ENCODE results near the gene RSL24D1. TPM values are rescaled to one million over a fixed set of nuclear protein-coding genes. Genes with fewer than 3 reads are reported as not detected.
A peak's percentile ranks its signal among the peaks of the same experiment; 100 is the strongest.

Gene RSL24D1
- total and polyA plus RNA-seq, 2 of the 4 experiments (the other 2 are of a cell fraction) = 36.5 to 36.7 TPM

GRCh38 chr15:55168350-55168974 lies 28.3 kb downstream of the RSL24D1 start:
- CTCF ChIA-PET = interaction anchor here (0.5 to 1.3 kb wide), 5 partner anchors 8 to 52 kb away, joined by 3 to 5 read pairs (median 4); no protein-coding TSS in a partner anchor
- intact Hi-C loops (cut with micrococcal nuclease) = loop anchor here (1.0 to 10.0 kb wide), 2 partner anchors 1094 to 1205 kb away; no protein-coding TSS in a partner anchor
- Histone ChIP-seq H2BK15ac (ENCODE audit: low read depth, low read length) (no peak overlapping the region), H2BK120ac (ENCODE audit: low read depth, low read length) (no peak overlapping the region), H3K4me1 (ENCODE audit: control insufficient read depth, insufficient read depth, low read length) (no peaks in the 10 kb centered on the region), H3K36me3 (ENCODE audit: control insufficient read depth, insufficient read depth, low read length) (no peaks in the 10 kb centered on the region), H2AK9ac (replicated peaks; ENCODE audit: low read depth, low read length, poor library complexity) (peak overlapping the region; percentile 7), H2AK5ac (ENCODE audit: low read depth, low read length) (no peak overlapping the region), H3K9me1 (ENCODE audit: insufficient read depth, low read length) (no peaks in the 10 kb centered on the region), H2BK20ac (ENCODE audit: low read depth, low read length) (no peak overlapping the region), H3K9ac (ENCODE audit: low read depth, low read length) (no peak overlapping the region), H4K8ac (ENCODE audit: low read depth in 2 of 2, low read length in 2 of 2) (no peak overlapping the region), H4K91ac (ENCODE audit: insufficient read depth, low read depth, low read length) (no peak overlapping the region), H3K27ac (ENCODE audit: insufficient read depth, low read length) (no peak overlapping the region), H3K4me2 (ENCODE audit: low read depth, low read length) (no peak overlapping the region), H3K23ac (ENCODE audit: low read depth, low read length) (no peak overlapping the region), H4K5ac (ENCODE audit: low read depth, low read length) (no peak overlapping the region), H3K9me3 (ENCODE audit: control insufficient read depth, insufficient read depth, low read length) (no peaks in the 10 kb centered on the region), H3K27me3 (ENCODE audit: control insufficient read depth, insufficient read depth, low read length) (no peaks in the 10 kb centered on the region), H2BK5ac (ENCODE audit: low read depth, low read length, poor library complexity, severe bottlenecking) (no peak overlapping the region), H3K14ac (replicated peaks; ENCODE audit: low read depth, low read length) (no peak overlapping the region), H2AFZ (replicated peaks; ENCODE audit: low read length, poor library complexity) (no peak overlapping the region), H3K79me1 (ENCODE audit: low read depth in 1 of 2, low read length in 2 of 2) (no peaks in the 10 kb centered on the region), H3K4me3 (ENCODE audit: insufficient read depth, low read depth, low read length) (no peak overlapping the region), H3K4ac (ENCODE audit: low read depth, low read length) (no peak overlapping the region), H3K56ac (ENCODE audit: extremely low read depth, insufficient read depth, low read length) (no peak overlapping the region), H3K18ac (ENCODE audit: low read depth, low read length) (no peak overlapping the region), H4K20me1 (ENCODE audit: insufficient read depth, low read length) (no peaks in the 10 kb centered on the region)
- BruUV-seq (replicated peaks) = no TSS peak
- TF ChIP-seq RCOR1 (IDR thresholded peaks at IDR 0.05; ENCODE audit: insufficient replicate concordance, low read length) = no peak
- no peak for TF ChIP-seq RFX5 (IDR thresholded peaks at IDR 0.05; ENCODE audit: low read depth, low read length)
- TF ChIP-seq FOS (IDR thresholded peaks at IDR 0.05; ENCODE audit: low read depth, low read length) = no peak
- TF ChIP-seq MXI1 (IDR thresholded peaks at IDR 0.05; ENCODE audit: borderline replicate concordance, low read depth, low read length) = no peak
- TF ChIP-seq SMC3 (IDR thresholded peaks at IDR 0.05; ENCODE audit: low read depth, low read length) = peak; percentile 47
- TF ChIP-seq POLR2A (IDR thresholded peaks at IDR 0.05; ENCODE audit: low read depth, low read length) = no peak
- TF ChIP-seq, protein P1, sequence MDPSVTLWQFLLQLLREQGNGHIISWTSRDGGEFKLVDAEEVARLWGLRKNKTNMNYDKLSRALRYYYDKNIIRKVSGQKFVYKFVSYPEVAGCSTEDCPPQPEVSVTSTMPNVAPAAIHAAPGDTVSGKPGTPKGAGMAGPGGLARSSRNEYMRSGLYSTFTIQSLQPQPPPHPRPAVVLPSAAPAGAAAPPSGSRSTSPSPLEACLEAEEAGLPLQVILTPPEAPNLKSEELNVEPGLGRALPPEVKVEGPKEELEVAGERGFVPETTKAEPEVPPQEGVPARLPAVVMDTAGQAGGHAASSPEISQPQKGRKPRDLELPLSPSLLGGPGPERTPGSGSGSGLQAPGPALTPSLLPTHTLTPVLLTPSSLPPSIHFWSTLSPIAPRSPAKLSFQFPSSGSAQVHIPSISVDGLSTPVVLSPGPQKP (IDR thresholded peaks at IDR 0.05; ENCODE audit: borderline replicate concordance, low read depth, low read length) = no peak
- TF ChIP-seq, protein P2, sequence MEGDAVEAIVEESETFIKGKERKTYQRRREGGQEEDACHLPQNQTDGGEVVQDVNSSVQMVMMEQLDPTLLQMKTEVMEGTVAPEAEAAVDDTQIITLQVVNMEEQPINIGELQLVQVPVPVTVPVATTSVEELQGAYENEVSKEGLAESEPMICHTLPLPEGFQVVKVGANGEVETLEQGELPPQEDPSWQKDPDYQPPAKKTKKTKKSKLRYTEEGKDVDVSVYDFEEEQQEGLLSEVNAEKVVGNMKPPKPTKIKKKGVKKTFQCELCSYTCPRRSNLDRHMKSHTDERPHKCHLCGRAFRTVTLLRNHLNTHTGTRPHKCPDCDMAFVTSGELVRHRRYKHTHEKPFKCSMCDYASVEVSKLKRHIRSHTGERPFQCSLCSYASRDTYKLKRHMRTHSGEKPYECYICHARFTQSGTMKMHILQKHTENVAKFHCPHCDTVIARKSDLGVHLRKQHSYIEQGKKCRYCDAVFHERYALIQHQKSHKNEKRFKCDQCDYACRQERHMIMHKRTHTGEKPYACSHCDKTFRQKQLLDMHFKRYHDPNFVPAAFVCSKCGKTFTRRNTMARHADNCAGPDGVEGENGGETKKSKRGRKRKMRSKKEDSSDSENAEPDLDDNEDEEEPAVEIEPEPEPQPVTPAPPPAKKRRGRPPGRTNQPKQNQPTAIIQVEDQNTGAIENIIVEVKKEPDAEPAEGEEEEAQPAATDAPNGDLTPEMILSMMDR (conservative IDR thresholded peaks at IDR 0.05; ENCODE audit: low read depth, low read length) = peak; percentile 70
- TF ChIP-seq CHD1 (IDR thresholded peaks at IDR 0.05; ENCODE audit: low read depth, low read length) = no peak
- TF ChIP-seq MAZ (IDR thresholded peaks at IDR 0.05; ENCODE audit: borderline replicate concordance, low read depth, low read length) = no peak
- no peak for TF ChIP-seq CEBPB (IDR thresholded peaks at IDR 0.05; ENCODE audit: low read depth, low read length)
- TF ChIP-seq NFE2L2 (IDR thresholded peaks at IDR 0.05; ENCODE audit: low read depth, low read length) = no peak
- TF ChIP-seq MAFK (IDR thresholded peaks at IDR 0.05; ENCODE audit: low read depth, low read length) = no peak
- TF ChIP-seq USF2 (IDR thresholded peaks at IDR 0.05; ENCODE audit: low read depth, low read length) = no peak
- no peak for TF ChIP-seq BHLHE40 (IDR thresholded peaks at IDR 0.05; ENCODE audit: low read depth, low read length)
- peak; percentile 49 for TF ChIP-seq RAD21 (IDR thresholded peaks at IDR 0.05; ENCODE audit: low read length)
- dilution Hi-C loops (cut with HindIII; ENCODE audit: low sequenced_read_pairs, unreplicated experiment) = no loop called here
- POLR2A ChIA-PET (ENCODE audit: unreplicated experiment) = no interaction called here
- WGBS, 2 experiments (ENCODE audit: extremely low coverage in 2 of 2, insufficient read length in 1 of 2) = no CpG with 5 or more reads among the region's 11 CpGs
- ATAC-seq (ENCODE audit: low read depth) (peak; percentile 97), DNase-seq (peak; percentile 67)
- in situ Hi-C loops (cut with MboI; ENCODE audit: low sequenced_read_pairs) = no loop called here

Data from IMR-90 (cell line).